ENCODE results near the gene CCDC190. TPM values are rescaled to one million over a fixed set of nuclear protein-coding genes. Genes with fewer than 3 reads are reported as not detected.
"Not testable (repeated sequence)": the region's sequence is repeated elsewhere in the genome, so short reads cannot be mapped to it uniquely, and the experiment has no call there.

Gene CCDC190
- total and polyA plus RNA-seq, 7 donors, result 0.04 TPM; not detected in 6

DNA sequence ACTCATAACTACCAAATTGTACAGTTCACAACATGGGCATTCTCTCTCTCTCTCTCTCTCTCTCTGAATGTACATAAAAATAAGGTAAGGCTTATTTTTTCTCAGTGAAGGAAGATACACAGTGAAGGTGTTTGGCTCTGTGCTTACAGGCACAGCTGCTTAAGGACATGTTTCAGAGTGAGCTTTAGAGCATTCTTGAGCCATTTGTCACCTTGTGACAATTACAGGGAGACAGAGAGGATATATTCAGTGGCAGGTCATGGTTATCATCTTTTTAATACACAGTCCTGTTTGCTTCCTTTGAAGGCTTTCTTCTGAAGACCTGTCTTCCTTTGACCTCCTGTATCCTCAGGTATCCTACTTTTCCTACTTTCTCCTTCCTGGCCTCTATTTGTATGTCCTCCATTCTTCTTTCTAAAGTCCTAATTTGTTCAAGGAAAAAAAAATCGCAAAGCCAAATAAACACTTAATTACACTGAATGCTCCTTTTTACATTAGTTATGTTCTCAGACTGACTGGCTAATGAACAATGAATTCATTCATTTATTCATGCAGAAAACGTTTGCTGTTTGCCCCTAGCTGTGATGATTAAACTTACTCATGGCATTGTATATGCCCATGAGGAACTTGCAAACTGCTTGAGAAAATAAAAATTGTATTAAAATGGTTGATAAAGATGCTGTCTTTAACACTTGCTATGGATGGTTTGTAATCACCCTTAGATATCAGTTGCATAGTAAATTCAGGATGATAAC lies 37.0 kb downstream of the CCDC190 start:
- Histone ChIP-seq H3K4me1 (peaks cover 4% of the 10 kb centered on the region), H3K36me3 (ENCODE audit: insufficient read depth in 1 of 2, low read depth in 1 of 2) (no peaks in the 10 kb centered on the region), H3K27me3 (ENCODE audit: insufficient read depth in 3 of 3, low read length in 2 of 3) (peaks cover 3 to 22% (median 4%) of the 10 kb centered on the region in 3 donors), H3K4me3 (no peak overlapping the region), H3K27ac (no peak overlapping the region), H3K9me3 (no peaks in the 10 kb centered on the region)
- WGBS, 3 donors, result 50 to 59% (median 53%) methylated on average over 2 of the region's 2 CpGs
- no peak for TF ChIP-seq CTCF (IDR thresholded peaks at IDR 0.05)
- DNase-seq (no peak), ATAC-seq (no peak)
- intact Hi-C loops (cut with DNase I), result no loop called here

GRCh38 chr1:162823231-162823630 lies 37.7 kb downstream of the CCDC190 start:
- no peak for ATAC-seq
- intact Hi-C loops (cut with DNase I), result no loop called here
- Histone ChIP-seq H3K4me1 (peaks cover 4% of the 10 kb centered on the region), H3K27me3 (ENCODE audit: insufficient read depth in 3 of 3, low read length in 2 of 3) (peaks cover 3 to 22% (median 4%) of the 10 kb centered on the region in 3 donors), H3K36me3 (ENCODE audit: insufficient read depth in 1 of 2, low read depth in 1 of 2) (no peaks in the 10 kb centered on the region), H3K27ac (no peak overlapping the region), H3K4me3 (no peak overlapping the region), H3K9me3 (no peaks in the 10 kb centered on the region)
- WGBS, 3 donors, result 81 to 84% (median 82%) methylated on average over 3 of the region's 3 CpGs
- no peak for DNase-seq
- no peak for TF ChIP-seq CTCF (IDR thresholded peaks at IDR 0.05)

DNA sequence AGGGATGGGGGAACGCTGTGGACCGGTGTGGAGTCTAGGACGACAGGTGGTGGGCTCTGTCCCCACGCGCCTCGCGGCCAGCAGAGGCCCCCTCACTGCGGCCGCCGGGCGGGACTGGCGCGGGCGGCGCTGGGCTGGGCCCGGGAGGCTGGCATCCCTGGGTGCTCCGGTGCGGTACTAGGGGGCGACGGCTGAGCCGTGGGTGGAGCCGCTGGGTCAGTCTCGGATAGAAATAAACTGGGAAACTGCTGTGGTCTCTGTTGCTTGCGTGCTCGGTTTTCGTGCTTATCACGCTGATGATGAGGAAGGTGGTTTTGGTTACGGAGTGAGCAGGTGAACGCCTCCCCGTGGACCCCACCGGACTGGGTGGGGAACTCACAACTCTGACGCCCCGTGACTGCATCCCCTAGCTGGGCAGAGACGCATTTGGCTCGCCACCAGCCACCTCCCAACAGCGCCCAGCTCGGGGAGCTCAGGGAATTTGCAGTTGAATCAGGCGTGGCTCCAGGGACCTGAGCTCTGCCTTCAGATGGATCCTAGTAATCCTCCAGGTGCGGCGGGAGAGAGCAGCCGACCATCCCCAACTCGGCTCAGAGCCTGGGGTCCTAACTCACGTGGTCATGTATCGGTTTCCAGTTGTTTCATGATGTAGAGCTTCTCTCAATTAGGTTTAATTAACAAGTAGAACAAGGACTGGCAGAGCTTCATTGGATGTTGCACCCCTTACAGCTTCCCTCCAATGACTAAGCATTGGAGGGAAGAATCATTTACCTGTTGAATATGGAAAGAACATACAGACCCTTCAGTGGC lies 38.4 kb downstream of the CCDC190 start:
- no peaks in the 10 kb centered on the region for H3K9me3 ChIP-seq
- DNase-seq (no peak), ATAC-seq (peak in 2 of 4 donors; percentile 37 to 41)
- H3K4me1 ChIP-seq, result peaks cover 4% of the 10 kb centered on the region
- TF ChIP-seq CTCF (IDR thresholded peaks at IDR 0.05), result no peak
- WGBS, 3 donors, result 4 to 7% (median 5%) methylated on average over 44 of the region's 44 CpGs
- H3K4me3 ChIP-seq, result peak overlapping the region; percentile 58
- intact Hi-C loops (cut with DNase I), result no loop called here
- H3K36me3 ChIP-seq (ENCODE audit: insufficient read depth in 1 of 2, low read depth in 1 of 2), result no peaks in the 10 kb centered on the region
- H3K27me3 ChIP-seq (ENCODE audit: insufficient read depth in 3 of 3, low read length in 2 of 3), result peaks cover 3 to 22% (median 4%) of the 10 kb centered on the region in 3 donors
- no peak overlapping the region for H3K27ac ChIP-seq

- ATAC-seq; H3K36me3 ChIP-seq (ENCODE audit: insufficient read depth in 1 of 2, low read depth in 1 of 2); H3K4me3 ChIP-seq; H3K9me3 ChIP-seq; H3K4me1 ChIP-seq; H3K27ac ChIP-seq; intact Hi-C loops (cut with DNase I); DNase-seq: not testable (repeated sequence)
- peaks cover 3 to 13% (median 4%) of the 10 kb centered on the region in 3 donors for H3K27me3 ChIP-seq (ENCODE audit: insufficient read depth in 3 of 3, low read length in 2 of 3)
- 80 to 93% (median 87%) methylated on average over 1 of the region's 1 CpG for WGBS, 3 donors
Observed at GRCh38 chr1:162818666-162819065, 42.3 kb downstream of the CCDC190 start.

GRCh38 chr1:162818136-162818535 lies 42.8 kb downstream of the CCDC190 start:
- WGBS, 3 donors, result 45 to 61% (median 54%) methylated on average over 2 of the region's 2 CpGs
- DNase-seq; intact Hi-C loops (cut with DNase I); ATAC-seq; H3K36me3 ChIP-seq (ENCODE audit: insufficient read depth in 1 of 2, low read depth in 1 of 2); H3K4me1 ChIP-seq; H3K27ac ChIP-seq; H3K4me3 ChIP-seq; H3K9me3 ChIP-seq: not testable (repeated sequence)
- peaks cover 2 to 11% (median 3%) of the 10 kb centered on the region in 3 donors for H3K27me3 ChIP-seq (ENCODE audit: insufficient read depth in 3 of 3, low read length in 2 of 3)

- DNase-seq; H3K27ac ChIP-seq; H3K36me3 ChIP-seq (ENCODE audit: insufficient read depth in 1 of 2, low read depth in 1 of 2); H3K4me3 ChIP-seq; intact Hi-C loops (cut with DNase I); H3K4me1 ChIP-seq; H3K27me3 ChIP-seq (ENCODE audit: insufficient read depth in 3 of 3, low read length in 2 of 3); ATAC-seq; H3K9me3 ChIP-seq: not testable (repeated sequence)
- WGBS, 3 donors, result 98 to 100% (median 100%) methylated on average over 2 of the region's 2 CpGs
Observed at GRCh38 chr1:162812357-162812756, 48.6 kb downstream of the CCDC190 start.

GRCh38 chr1:162807503-162807902 lies 53.5 kb downstream of the CCDC190 start:
- 67 to 100% methylated on average over 1 of the region's 2 CpGs; no CpG with 5 or more reads in 1 of the 3 donors for WGBS, 3 donors
- H3K27ac ChIP-seq; H3K27me3 ChIP-seq (ENCODE audit: insufficient read depth in 3 of 3, low read length in 2 of 3); H3K9me3 ChIP-seq; DNase-seq; ATAC-seq; intact Hi-C loops (cut with DNase I); H3K4me3 ChIP-seq; H3K4me1 ChIP-seq: not testable (repeated sequence)
- H3K36me3 ChIP-seq (ENCODE audit: insufficient read depth in 1 of 2, low read depth in 1 of 2), result peaks cover 0 to 35% of the 10 kb centered on the region in 2 donors

Measured in psoas muscle (tissue), 8 donors.